ENCODE data around the gene ASB18. TPM values are rescaled to one million over a fixed set of nuclear protein-coding genes. Genes with fewer than 3 reads are reported as not detected.

ASB18 gene
- total and polyA plus RNA-seq, 10 of the 15 experiments (the other 5 are each of a cell fraction or from before 2014, with no cell fraction given): not detected

DNA sequence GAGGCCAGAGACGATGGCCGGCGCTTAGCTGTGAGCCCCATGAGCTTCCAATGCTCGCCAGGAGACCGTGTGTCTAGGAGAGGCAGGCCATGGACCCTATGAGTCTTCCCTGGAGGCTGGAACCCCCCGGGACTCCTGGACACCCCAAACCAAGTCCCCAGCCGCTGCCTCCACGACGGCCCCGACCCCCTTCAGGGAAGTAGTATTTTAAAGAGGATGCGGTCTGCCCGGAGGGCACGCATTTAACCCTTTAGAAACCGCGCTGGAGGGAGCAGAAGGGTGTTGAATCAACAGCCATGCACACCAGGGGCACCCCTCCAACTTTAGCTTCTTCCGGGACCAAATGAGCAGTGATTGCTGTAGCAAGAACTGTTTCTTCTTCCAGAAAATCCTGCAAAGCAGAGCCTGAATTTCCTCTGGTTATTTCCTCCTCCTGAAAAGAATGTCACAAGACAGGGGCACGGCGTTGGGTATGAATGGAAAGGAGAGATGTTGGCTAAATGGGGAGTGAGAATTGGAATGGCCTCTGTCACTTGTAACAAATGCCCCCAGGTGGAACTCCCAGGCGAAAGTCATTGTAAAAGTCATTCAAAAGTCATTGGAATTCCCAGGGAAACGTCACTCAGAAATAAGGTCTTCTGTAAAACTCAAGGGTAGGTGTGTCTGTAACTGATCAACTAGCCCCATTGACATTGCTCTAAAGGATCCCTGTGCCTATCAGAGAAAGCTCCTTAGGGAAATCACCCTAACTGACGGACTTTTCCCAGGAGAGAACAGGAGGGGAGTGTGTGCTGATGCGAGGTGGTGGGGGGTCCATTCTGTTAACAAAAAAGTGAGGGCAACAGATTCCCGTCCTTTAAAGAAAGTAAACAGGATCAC lies 90.2 kb downstream of the ASB18 start:
- Histone ChIP-seq H3K36me3 (ENCODE audit: control insufficient read depth in 2 of 2, insufficient read depth in 2 of 2, low read length in 1 of 2) (no peaks in the 10 kb centered on the region), H3K4me1 (ENCODE audit: control insufficient read depth, insufficient read depth, low read length) (no peaks in the 10 kb centered on the region), H3K4me3 (no peak overlapping the region), H3K79me2 (ENCODE audit: control insufficient read depth, insufficient read depth, low read length) (no peaks in the 10 kb centered on the region), H3K9ac (ENCODE audit: control insufficient read depth, insufficient read depth, low read length) (no peak overlapping the region), H3K9me3 (replicated peaks; ENCODE audit: control insufficient read depth, insufficient read depth, low read length) (no peaks in the 10 kb centered on the region; the same call in 2 of the 3 replicates), H4K20me1 (ENCODE audit: control insufficient read depth, insufficient read depth) (no peaks in the 10 kb centered on the region), H3K4me2 (ENCODE audit: control insufficient read depth, insufficient read depth) (no peak overlapping the region), H2AFZ (ENCODE audit: control insufficient read depth, low read depth, low read length) (no peak overlapping the region), H3K27me3 (replicated peaks in 1 of 2; ENCODE audit: control insufficient read depth in 2 of 2, insufficient read depth in 2 of 2, low read length in 1 of 2) (peaks cover 1 to 8% of the 10 kb centered on the region in 2 experiments), H3K27ac (ENCODE audit: control insufficient read depth, insufficient read depth) (no peak overlapping the region)
- BruUV-seq (replicated peaks): no TSS peak
- DNase-seq (ENCODE audit: low read depth, low spot score): no peak
- no peak for ATAC-seq
- intact Hi-C loops (cut with micrococcal nuclease; ENCODE audit: unreplicated experiment): no loop called here
- RAD21 ChIA-PET (ENCODE audit: unreplicated experiment): no interaction called here
- POLR2A ChIA-PET: no interaction called here
- FAIRE-seq: no peak
- in situ Hi-C loops (cut with MboI): no loop called here
- whole genome bisulfite sequencing (ENCODE audit: insufficient coverage, insufficient replicate concordance, low lambda C conversion rate, missing lambda C conversion rate): 5% methylated on average over 23 of the region's 23 CpGs
- CTCF ChIA-PET: no interaction called here
- TF ChIP-seq, protein P1, sequence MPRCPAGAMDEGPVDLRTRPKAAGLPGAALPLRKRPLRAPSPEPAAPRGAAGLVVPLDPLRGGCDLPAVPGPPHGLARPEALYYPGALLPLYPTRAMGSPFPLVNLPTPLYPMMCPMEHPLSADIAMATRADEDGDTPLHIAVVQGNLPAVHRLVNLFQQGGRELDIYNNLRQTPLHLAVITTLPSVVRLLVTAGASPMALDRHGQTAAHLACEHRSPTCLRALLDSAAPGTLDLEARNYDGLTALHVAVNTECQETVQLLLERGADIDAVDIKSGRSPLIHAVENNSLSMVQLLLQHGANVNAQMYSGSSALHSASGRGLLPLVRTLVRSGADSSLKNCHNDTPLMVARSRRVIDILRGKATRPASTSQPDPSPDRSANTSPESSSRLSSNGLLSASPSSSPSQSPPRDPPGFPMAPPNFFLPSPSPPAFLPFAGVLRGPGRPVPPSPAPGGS (IDR thresholded peaks at IDR 0.05; ENCODE audit: borderline replicate concordance, insufficient read depth, low read depth, low read length, poor library complexity, severe bottlenecking): no peak
- no peak for TF ChIP-seq MEF2B (IDR thresholded peaks at IDR 0.05; ENCODE audit: partially characterized antibody, poor library complexity, severe bottlenecking)
- no peak for TF ChIP-seq CEBPB (IDR thresholded peaks at IDR 0.05; ENCODE audit: borderline replicate concordance in 1 of 2, low read depth in 2 of 2, low read length in 2 of 2)
- TF ChIP-seq MYB (IDR thresholded peaks at IDR 0.05; ENCODE audit: borderline replicate concordance, low read depth, low read length): no peak
- TF ChIP-seq EED (IDR thresholded peaks at IDR 0.05; ENCODE audit: low read depth): no peak
- no peak for TF ChIP-seq CBFB (IDR thresholded peaks at IDR 0.05; ENCODE audit: low read depth)
- no peak for TF ChIP-seq HDAC2 (IDR thresholded peaks at IDR 0.05)
- TF ChIP-seq GATAD2B (conservative IDR thresholded peaks at IDR 0.05; ENCODE audit: low read depth): no peak
- TF ChIP-seq POLR2AphosphoS5 (IDR thresholded peaks at IDR 0.05; ENCODE audit: low read length): no peak
- TF ChIP-seq SUPT20H (IDR thresholded peaks at IDR 0.05; ENCODE audit: borderline replicate concordance, control insufficient read depth, low read depth, low read length): no peak
- TF ChIP-seq GABPA (IDR thresholded peaks at IDR 0.05; ENCODE audit: low read depth): no peak
- no peak for TF ChIP-seq ZNF217 (IDR thresholded peaks at IDR 0.05)
- no peak for TF ChIP-seq NR2C2 (IDR thresholded peaks at IDR 0.05; ENCODE audit: borderline replicate concordance, control insufficient read depth, insufficient read length, low read depth)
- no peak for TF ChIP-seq SMAD5 (IDR thresholded peaks at IDR 0.05; ENCODE audit: low read depth)
- TF ChIP-seq STAT3 (IDR thresholded peaks at IDR 0.05; ENCODE audit: low read depth, low read length): no peak
- no peak for TF ChIP-seq CHD1 (IDR thresholded peaks at IDR 0.05; ENCODE audit: low read depth, low read length)
- TF ChIP-seq MTA2 (IDR thresholded peaks at IDR 0.05; ENCODE audit: low read depth): no peak
- TF ChIP-seq, protein P2, sequence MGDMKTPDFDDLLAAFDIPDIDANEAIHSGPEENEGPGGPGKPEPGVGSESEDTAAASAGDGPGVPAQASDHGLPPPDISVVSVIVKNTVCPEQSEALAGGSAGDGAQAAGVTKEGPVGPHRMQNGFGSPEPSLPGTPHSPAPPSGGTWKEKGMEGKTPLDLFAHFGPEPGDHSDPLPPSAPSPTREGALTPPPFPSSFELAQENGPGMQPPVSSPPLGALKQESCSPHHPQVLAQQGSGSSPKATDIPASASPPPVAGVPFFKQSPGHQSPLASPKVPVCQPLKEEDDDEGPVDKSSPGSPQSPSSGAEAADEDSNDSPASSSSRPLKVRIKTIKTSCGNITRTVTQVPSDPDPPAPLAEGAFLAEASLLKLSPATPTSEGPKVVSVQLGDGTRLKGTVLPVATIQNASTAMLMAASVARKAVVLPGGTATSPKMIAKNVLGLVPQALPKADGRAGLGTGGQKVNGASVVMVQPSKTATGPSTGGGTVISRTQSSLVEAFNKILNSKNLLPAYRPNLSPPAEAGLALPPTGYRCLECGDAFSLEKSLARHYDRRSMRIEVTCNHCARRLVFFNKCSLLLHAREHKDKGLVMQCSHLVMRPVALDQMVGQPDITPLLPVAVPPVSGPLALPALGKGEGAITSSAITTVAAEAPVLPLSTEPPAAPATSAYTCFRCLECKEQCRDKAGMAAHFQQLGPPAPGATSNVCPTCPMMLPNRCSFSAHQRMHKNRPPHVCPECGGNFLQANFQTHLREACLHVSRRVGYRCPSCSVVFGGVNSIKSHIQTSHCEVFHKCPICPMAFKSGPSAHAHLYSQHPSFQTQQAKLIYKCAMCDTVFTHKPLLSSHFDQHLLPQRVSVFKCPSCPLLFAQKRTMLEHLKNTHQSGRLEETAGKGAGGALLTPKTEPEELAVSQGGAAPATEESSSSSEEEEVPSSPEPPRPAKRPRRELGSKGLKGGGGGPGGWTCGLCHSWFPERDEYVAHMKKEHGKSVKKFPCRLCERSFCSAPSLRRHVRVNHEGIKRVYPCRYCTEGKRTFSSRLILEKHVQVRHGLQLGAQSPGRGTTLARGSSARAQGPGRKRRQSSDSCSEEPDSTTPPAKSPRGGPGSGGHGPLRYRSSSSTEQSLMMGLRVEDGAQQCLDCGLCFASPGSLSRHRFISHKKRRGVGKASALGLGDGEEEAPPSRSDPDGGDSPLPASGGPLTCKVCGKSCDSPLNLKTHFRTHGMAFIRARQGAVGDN (IDR thresholded peaks at IDR 0.05): no peak
- SMC1A ChIA-PET (ENCODE audit: uncharacterized antibody, unreplicated experiment): no interaction called here

All from GM12878 (cell line).